Esophagus squamous epithelium (tissue), 4 donors: ENCODE data around the gene ARIH2.

Experiments used
- CTCF ChIP-seq, 6 experiments: fragments of 450-650 bp in 4 of 6; fragments of 200-600 bp in 2 of 6; sonication (generic) in 2 of 6; IDR thresholded peaks; one replicate each; pipeline ENCODE4 v1.5.1; 2016 to 2019; ENCODE audit warnings: antibody characterized with exemption in 6 of 6, mild to moderate bottlenecking in 4 of 6, moderate library complexity in 4 of 6
- POLR2A ChIP-seq, 4 donors: fragments of 450-650 bp; IDR thresholded peaks; one replicate each; pipeline ENCODE4 v1.6.1; 2017; ENCODE audit warnings: antibody characterized with exemption in 4 of 4, mild to moderate bottlenecking in 4 of 4, moderate library complexity in 3 of 4

- TF ChIP-seq POLR2A (IDR thresholded peaks at IDR 0.05): no peak
- TF ChIP-seq CTCF (IDR thresholded peaks at IDR 0.05): no peak
Measured at GRCh38 chr3:48877671-48878070, 41.0 kb upstream of the ARIH2 start.
